Limb (tissue), 2 donors: ENCODE results near the gene LENG1.

Experiments used
- DNase-seq, 2 donors: peaks; one replicate each; pipeline ENCODE4 v3.0.0-alpha.2; 2016; ENCODE audit errors: extremely low spot score in 2 of 2

LENG1 gene

DNA sequence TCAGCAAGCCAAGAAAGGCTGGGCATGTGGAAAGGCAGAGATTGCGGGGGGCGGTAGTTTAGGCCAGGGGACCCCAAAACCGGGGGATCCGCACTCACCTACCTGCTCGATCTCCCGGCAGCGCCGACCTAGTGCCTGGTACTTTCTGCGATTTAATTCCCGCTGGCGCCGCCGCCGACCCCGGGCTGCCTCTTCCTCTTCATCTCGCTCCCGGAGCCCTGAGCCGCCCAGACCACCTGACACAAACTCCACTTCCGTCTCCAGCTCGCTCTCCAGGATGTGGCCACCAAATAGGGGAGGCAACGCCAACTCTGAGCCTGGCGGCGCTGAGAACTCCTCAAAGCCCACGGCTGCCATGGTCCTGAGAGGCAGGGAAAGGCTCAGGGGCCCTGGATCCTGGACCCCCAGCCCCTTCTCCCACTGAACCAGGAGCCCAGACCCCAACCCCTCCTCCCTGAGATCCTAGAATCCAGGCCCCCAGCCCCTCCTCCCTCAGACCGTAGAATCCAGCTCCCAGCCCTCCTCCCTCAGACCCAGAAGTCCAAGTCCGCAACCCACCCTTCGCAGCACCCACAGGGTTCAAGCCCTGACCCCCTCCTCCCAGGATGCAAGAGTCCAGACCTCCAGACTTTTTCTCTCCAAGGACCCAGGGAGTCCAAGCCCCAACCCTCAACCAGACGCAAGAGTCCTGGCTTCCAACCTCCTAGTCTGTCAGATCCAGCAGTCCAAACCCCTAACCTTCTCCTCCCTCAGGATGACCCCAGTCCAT lies 45.0 kb downstream of the LENG1 start:
- DNase-seq, result no peak

DNA sequence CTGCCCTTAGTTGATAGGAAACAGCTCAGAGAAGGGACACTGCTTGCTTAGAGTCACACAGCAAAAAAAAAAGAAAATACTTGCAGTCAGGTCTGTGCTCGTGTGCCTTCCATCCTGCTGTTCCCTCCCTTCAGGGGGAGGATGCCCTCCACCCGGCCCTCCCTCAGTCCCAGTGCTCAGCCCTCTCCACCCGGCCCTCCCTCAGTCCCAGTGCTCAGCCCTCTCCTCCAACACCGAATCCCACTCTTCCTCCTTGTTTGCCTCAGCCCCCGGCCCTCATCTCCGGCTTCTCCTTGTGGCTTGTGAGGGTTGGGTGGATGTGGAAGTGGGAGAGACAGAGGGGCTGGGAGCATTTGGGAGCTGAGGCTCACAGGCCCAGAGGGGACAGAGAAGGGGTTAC lies 49.9 kb downstream of the LENG1 start:
- no peak for DNase-seq

DNA sequence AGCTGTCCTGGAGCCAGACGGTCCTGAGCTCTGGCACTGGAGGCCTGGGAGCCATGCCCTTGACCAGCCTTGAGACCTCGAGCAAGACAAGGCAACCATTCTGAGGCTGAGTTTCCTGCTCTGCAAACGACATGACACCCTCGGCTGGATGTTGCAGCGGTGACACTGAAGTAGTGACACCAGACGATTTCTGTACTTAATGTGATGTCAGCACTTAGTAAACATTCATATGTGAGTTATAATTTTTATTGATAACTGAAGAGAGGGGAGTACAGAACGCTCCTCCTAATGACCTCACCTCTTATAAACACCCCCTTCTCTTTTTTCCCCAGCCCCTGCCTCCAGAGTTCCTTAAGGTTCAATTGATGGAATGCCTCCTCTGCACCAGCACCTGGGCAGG lies 51.0 kb downstream of the LENG1 start:
- DNase-seq, result no peak

DNA sequence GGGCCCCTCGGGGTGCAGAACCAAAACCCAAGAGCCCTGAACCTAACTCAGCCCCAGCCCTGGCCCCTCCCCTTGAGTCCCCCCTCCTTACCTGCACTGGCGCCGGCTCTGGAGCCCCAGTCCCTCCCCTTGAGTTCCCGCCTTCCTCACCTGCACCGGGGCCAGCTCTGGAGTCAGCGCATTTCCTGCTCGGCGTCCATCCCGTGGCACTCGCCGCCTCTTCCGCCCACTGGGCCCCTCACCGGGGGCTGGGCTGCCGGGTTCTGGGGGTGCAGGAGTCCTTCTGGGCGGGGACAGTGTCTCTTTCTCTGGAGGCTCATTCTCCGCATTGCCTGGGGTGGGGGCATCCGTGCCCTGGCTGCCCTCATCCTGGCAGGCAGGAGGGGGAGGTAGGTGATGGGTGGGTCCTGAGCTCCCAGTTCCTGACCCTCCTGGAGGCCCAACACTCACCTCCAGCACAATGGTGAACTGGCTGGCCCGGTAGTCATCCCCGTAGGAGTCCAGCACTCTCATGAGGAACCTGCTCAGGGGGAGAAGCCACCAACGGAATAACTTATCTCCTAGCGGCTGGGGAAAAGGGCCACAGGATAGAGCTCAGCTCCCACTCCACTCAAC lies 51.5 kb downstream of the LENG1 start:
- no peak for DNase-seq

DNA sequence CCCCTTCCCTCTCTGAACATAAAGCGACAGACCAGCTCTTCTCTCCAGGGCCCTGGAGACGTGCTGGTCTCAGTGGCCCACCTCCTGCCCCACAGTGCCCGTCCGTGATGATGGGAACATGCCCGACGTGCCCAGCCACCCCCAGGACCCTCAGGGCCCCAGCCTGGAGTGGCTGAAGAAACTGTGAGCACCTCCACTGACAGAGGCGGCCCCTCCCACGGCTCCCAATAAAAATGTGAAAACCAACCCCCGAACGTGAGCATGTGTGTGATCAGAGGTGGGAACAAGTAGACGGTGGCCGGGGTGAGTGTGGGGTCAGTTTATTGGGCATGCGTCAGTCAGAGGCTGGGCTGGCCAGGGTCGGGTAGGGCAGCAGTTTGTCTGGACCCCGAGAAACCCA lies 52.8 kb downstream of the LENG1 start:
- no peak for DNase-seq

DNA sequence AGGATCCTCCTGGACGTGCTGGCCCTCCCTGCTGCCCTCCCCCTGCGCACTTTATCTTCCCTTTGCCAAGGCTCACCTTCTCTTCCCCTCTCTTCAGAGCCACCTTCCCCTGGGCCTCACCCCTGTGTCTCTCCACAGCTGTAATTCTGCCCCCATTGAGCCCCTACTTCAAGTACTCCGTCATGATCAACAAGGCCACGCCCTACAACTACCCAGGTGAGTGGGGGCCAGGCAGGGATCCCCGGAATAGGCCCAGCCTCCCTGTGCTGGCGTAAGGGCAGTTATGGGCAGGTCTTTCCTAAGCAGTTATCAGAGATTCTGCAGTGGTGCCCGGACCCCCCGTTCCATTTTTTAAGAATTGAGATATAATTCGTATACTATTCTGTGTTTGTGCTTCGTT lies 53.7 kb downstream of the LENG1 start:
- no peak for DNase-seq
